SU-DHL-6 (cell line): Measurements from ENCODE around the gene SHKBP1.
A peak's percentile ranks its signal among the peaks of the same experiment; 100 is the strongest.

ENCODE experiments used
- H2AFZ ChIP-seq: fragments of 200-600 bp; sonication (generic); 2 replicates; pipeline ENCODE4 v1.6.1; 2014; ENCODE audit warnings: low read depth, mild to moderate bottlenecking, moderate library complexity, mixed read lengths, antibody characterized with exemption, low read length; ENCODE audit not compliant: severe bottlenecking
- H3F3A ChIP-seq: fragments of 200-600 bp; shearing (Covaris generic); 2 replicates; pipeline ENCODE4 v1.6.0; 2016; ENCODE audit warnings: antibody characterized with exemption, mild to moderate bottlenecking; ENCODE audit not compliant: insufficient read depth
- H3K27ac ChIP-seq: fragments of 200-600 bp; sonication (generic); 2 replicates; pipeline ENCODE4 v1.5.1; 2016; ENCODE audit warnings: low read depth, mild to moderate bottlenecking, low read length, moderate library complexity, mixed read lengths
- H3K27me3 ChIP-seq: fragments of 200-600 bp; sonication (generic), shearing (Covaris generic); 2 replicates; pipeline ENCODE4 v1.6.0; 2014; ENCODE audit warnings: mild to moderate bottlenecking, low read length
- H3K36me3 ChIP-seq: fragments of 200-600 bp; sonication (generic); 2 replicates; pipeline ENCODE4 v1.6.1; 2014; ENCODE audit warnings: mild to moderate bottlenecking, low read length, mixed read lengths
- H3K4me2 ChIP-seq: fragments of 300-600, 200-600 bp; shearing (Covaris generic), sonication (generic); 2 replicates; pipeline ENCODE4 v1.6.0; 2014; ENCODE audit warnings: low read length, low read depth, mild to moderate bottlenecking; ENCODE audit not compliant: poor library complexity, severe bottlenecking
- H3K4me3 ChIP-seq: fragments of 200-600 bp; sonication (generic); 2 replicates; pipeline ENCODE4 v1.5.1; 2014; ENCODE audit warnings: antibody characterized with exemption, low read length, mild to moderate bottlenecking, mixed read lengths; ENCODE audit not compliant: insufficient read depth, poor library complexity, severe bottlenecking
- H3K79me2 ChIP-seq: fragments of 200-600 bp; sonication (generic); 2 replicates; pipeline ENCODE4 v1.6.1; 2014; ENCODE audit warnings: mild to moderate bottlenecking, low read length, moderate library complexity; ENCODE audit not compliant: insufficient read depth
- H3K9ac ChIP-seq: fragments of 200-600 bp; sonication (generic); 2 replicates; pipeline ENCODE4 v1.7.0; 2014; ENCODE audit warnings: mild to moderate bottlenecking, low read length
- H3K9me2 ChIP-seq: fragments of 200-600 bp; sonication (generic); replicated peaks from 2 replicates; pipeline ENCODE4 v1.6.1; 2014; ENCODE audit warnings: low read length; ENCODE audit not compliant: insufficient read depth
- H3K9me3 ChIP-seq: fragments of 200-600 bp; sonication (generic); 2 replicates; pipeline ENCODE4 v1.6.1; 2014; ENCODE audit warnings: low read length, mixed read lengths; ENCODE audit not compliant: insufficient read depth
- H4K20me1 ChIP-seq: fragments of 200-600 bp; sonication (generic); 2 replicates; pipeline ENCODE4 v1.6.1; 2014; ENCODE audit warnings: low read depth, mild to moderate bottlenecking, antibody characterized with exemption, low read length, moderate library complexity, mixed read lengths
- CTCF ChIP-seq: fragments of 200-600 bp; sonication (generic); IDR thresholded peaks from one replicate; pipeline ENCODE4 v1.5.1; 2017; ENCODE audit warnings: antibody characterized with exemption, mild to moderate bottlenecking, low read length, moderate library complexity; ENCODE audit not compliant: insufficient read depth, poor library complexity, severe bottlenecking
- EZH2phosphoT487 ChIP-seq: fragments of 200-600 bp; sonication (generic), shearing (Covaris generic); conservative IDR thresholded peaks from 2 replicates; pipeline ENCODE4 v1.6.1; 2018; ENCODE audit warnings: mild to moderate bottlenecking, antibody characterized with exemption, low read length, moderate library complexity, mixed read lengths

Gene SHKBP1

DNA sequence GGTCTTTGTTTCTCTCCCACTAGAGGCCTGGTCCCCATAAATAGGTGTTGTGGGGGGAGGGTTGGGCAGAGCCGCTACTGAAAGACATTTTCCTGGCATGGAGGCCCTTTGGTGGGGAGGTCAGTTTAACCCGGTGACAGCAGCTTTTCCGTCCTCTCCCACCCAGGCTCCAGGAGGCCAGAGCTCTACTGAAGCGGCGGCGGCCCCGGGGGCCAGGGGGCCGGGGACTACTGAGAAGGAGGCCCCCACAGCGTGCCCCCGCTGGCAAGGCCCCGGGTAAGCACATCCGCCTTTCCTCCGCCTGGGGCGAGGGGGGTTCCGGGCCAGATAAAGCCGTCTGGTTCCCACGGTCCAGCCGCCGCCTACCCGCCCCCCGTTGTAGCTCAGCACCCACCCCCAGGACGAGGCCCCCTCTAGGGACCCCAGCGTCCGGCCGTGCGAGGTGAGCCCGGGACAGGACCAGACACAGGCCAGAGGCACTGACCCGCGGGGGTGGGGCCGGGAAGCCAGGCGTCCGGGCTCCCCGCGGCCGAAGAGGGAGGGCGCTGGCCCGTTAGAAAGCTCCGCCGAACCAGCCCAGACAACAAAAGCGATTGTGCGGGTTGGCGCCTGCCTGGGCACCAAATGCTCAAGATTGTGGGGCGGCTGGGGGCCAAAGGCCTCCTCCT is 23.4 kb downstream of the SHKBP1 start:
- H3K9me2 ChIP-seq, result no peaks in the 10 kb centered on the region
- H3K4me3 ChIP-seq, result no peak overlapping the region
- no peak overlapping the region for H3K27ac ChIP-seq
- H3K27me3 ChIP-seq, result no peaks in the 10 kb centered on the region
- no peak overlapping the region for H2AFZ ChIP-seq
- H3K4me2 ChIP-seq, result no peak overlapping the region
- no peaks in the 10 kb centered on the region for H4K20me1 ChIP-seq
- H3K36me3 ChIP-seq, result no peaks in the 10 kb centered on the region
- H3K9ac ChIP-seq, result no peak overlapping the region
- H3K79me2 ChIP-seq, result no peaks in the 10 kb centered on the region
- TF ChIP-seq EZH2phosphoT487 (no peak), CTCF (no peak)
- peaks cover 14% of the 10 kb centered on the region for H3F3A ChIP-seq
- H3K9me3 ChIP-seq, result no peaks in the 10 kb centered on the region

- no peak overlapping the region for H3K4me2 ChIP-seq
- TF ChIP-seq EZH2phosphoT487 (no peak), CTCF (peak; percentile 10)
- H4K20me1 ChIP-seq, result no peaks in the 10 kb centered on the region
- H3F3A ChIP-seq, result peaks cover 20% of the 10 kb centered on the region
- H3K79me2 ChIP-seq, result no peaks in the 10 kb centered on the region
- H3K9me3 ChIP-seq, result no peaks in the 10 kb centered on the region
- no peak overlapping the region for H3K4me3 ChIP-seq
- H3K9me2 ChIP-seq, result no peaks in the 10 kb centered on the region
- no peaks in the 10 kb centered on the region for H3K27me3 ChIP-seq
- H3K9ac ChIP-seq, result no peak overlapping the region
- no peak overlapping the region for H2AFZ ChIP-seq
- H3K27ac ChIP-seq, result no peak overlapping the region
- no peaks in the 10 kb centered on the region for H3K36me3 ChIP-seq
Measured at GRCh38 chr19:40600570-40601133, 24.0 kb downstream of the SHKBP1 start.

DNA sequence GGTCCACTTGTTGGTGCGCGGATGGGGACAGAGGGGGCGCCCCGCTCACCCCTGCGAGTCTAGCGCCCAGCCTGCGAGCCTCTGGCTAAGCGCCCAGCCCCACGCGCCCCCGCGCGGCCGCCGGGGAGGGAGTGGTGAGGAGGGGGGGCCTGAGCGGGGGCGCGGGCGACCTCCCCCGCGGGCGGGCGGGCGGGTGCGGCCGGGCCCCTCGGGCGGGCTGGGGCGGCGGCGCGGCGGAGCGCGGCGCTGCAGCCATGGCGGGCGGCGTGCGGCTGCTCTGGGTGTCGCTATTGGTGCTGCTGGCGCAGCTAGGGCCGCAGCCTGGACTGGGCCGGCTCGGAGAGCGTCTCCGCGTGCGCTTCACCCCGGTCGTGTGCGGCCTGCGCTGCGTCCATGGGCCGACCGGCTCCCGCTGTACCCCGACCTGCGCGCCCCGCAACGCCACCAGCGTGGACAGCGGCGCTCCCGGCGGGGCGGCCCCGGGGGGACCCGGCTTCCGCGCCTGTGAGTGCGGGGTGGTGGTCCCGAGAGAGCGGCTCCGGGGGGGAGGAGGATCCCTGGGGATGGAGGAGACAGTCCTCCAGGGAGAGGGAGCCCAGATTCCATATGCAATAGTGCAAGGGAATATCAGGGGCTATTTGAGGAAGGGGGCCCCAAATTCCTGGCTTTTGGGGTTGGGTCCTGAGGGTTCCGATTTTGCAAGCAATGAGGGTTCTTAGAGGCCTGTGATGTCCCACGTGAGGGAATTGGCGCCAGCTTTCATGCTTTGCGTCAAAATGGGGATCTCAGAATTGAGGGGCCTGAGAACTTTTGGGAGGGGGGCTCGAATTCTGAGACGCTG is 24.7 kb downstream of the SHKBP1 start, which contains the start of gene LTBP4:
TSS of gene LTBP4 (plus strand) at position 236 of the 841 bp plus-strand sequence. CDS start at position 255, 19 bp downstream.
- no peaks in the 10 kb centered on the region for H3K27me3 ChIP-seq
- H3K4me2 ChIP-seq, result peak within 1 kb of the TSS; percentile 45
- H3K9me2 ChIP-seq, result no peaks in the 10 kb centered on the region
- H3K9me3 ChIP-seq, result no peaks in the 10 kb centered on the region
- peaks cover 24% of the 10 kb centered on the region for H3F3A ChIP-seq
- TF ChIP-seq EZH2phosphoT487, result no peak
- TF ChIP-seq CTCF, result peak; percentile 6
- peak within 1 kb of the TSS; percentile 29; the same call in 1 of the 2 replicates for H3K9ac ChIP-seq
- no peaks in the 10 kb centered on the region for H3K36me3 ChIP-seq
- H3K79me2 ChIP-seq, result no peaks in the 10 kb centered on the region
- H2AFZ ChIP-seq, result peak within 1 kb of the TSS; percentile 29
- no peaks in the 10 kb centered on the region for H4K20me1 ChIP-seq
- H3K27ac ChIP-seq, result no peak within 1 kb of the TSS
- peak within 1 kb of the TSS; percentile 25 for H3K4me3 ChIP-seq
